Liver (tissue), 9 donors: Measurements from ENCODE around the gene GRID1. TPM values are rescaled to one million over a fixed set of nuclear protein-coding genes. Genes with fewer than 3 reads are reported as not detected.
"Not testable (repeated sequence)": the region's sequence is repeated elsewhere in the genome, so short reads cannot be mapped to it uniquely, and the experiment has no call there.

Source experiments
- DNase-seq: peaks from one replicate; pipeline ENCODE4 v3.0.0-alpha.2; 2017; ENCODE audit warnings: low spot score
- H3K27ac ChIP-seq, 2 donors: one replicate each; pipeline ENCODE4 v1.7.0; 2013; ENCODE audit warnings: inconsistent platforms in 2 of 2, low read length in 2 of 2, control low read depth in 1 of 2, low read depth in 1 of 2, mild to moderate bottlenecking in 1 of 2
- H3K27me3 ChIP-seq, 4 donors: one replicate each; pipeline versions ENCODE4 v1.6.1 to v1.7.0; 2013; ENCODE audit warnings: low read length in 3 of 4, inconsistent platforms in 1 of 4, mild to moderate bottlenecking in 1 of 4, moderate library complexity in 1 of 4; ENCODE audit not compliant: control insufficient read depth in 4 of 4, insufficient read depth in 4 of 4
- H3K36me3 ChIP-seq, 4 donors: one replicate each; pipeline versions ENCODE4 v1.6.1 to v1.7.0; 2013; ENCODE audit warnings: low read length in 3 of 4, mild to moderate bottlenecking in 3 of 4, low read depth in 1 of 4, moderate library complexity in 1 of 4; ENCODE audit not compliant: control insufficient read depth in 4 of 4, insufficient read depth in 3 of 4
- H3K4me1 ChIP-seq, 4 donors: one replicate each; pipeline versions ENCODE4 v1.6.1 to v1.7.0; 2013; ENCODE audit warnings: low read length in 3 of 4, mild to moderate bottlenecking in 3 of 4, moderate library complexity in 1 of 4; ENCODE audit not compliant: control insufficient read depth in 4 of 4, insufficient read depth in 4 of 4
- H3K4me3 ChIP-seq, 3 donors: one replicate each; pipeline versions ENCODE4 v1.6.1 to v1.7.0; 2013; ENCODE audit warnings: low read length in 3 of 3, control low read depth in 1 of 3, low read depth in 1 of 3, mild to moderate bottlenecking in 1 of 3
- H3K9ac ChIP-seq, 2 donors: one replicate each; pipeline ENCODE4 v1.7.0; 2013; ENCODE audit warnings: low read length in 2 of 2, mild to moderate bottlenecking in 2 of 2, moderate library complexity in 2 of 2, control low read depth in 1 of 2, low read depth in 1 of 2
- H3K9me3 ChIP-seq, 4 donors: one replicate each; pipeline versions ENCODE4 v1.6.1 to v1.7.0; 2013; ENCODE audit warnings: low read length in 3 of 4; ENCODE audit not compliant: control insufficient read depth in 4 of 4
- CTCF ChIP-seq: fragments of 150-350 bp; IDR thresholded peaks from 2 replicates; pipeline ENCODE4 v1.5.1; 2017; ENCODE audit warnings: improper control_type of control experiment, low read depth, low read length; ENCODE audit not compliant: missing input control
- EGR1 ChIP-seq, 2 donors: IDR thresholded peaks; 2 replicates each; pipeline ENCODE4 v1.6.1; 2016 to 2018; ENCODE audit warnings: antibody characterized with exemption in 2 of 2, low read depth in 2 of 2
- FOXA1 ChIP-seq: IDR thresholded peaks from 2 replicates; pipeline ENCODE4 v1.6.1; 2016; ENCODE audit warnings: antibody characterized with exemption
- FOXA2 ChIP-seq: IDR thresholded peaks from 2 replicates; pipeline ENCODE4 v1.6.1; 2016; ENCODE audit warnings: antibody characterized with exemption
- GABPA ChIP-seq, 2 donors: IDR thresholded peaks in 1 of 2; conservative IDR thresholded peaks in 1 of 2; 2 replicates each; pipeline ENCODE4 v1.6.1; 2016; ENCODE audit warnings: antibody characterized with exemption in 2 of 2, mild to moderate bottlenecking in 1 of 2, moderate library complexity in 1 of 2
- HNF4A ChIP-seq, 2 donors: conservative IDR thresholded peaks; 2 replicates each; pipeline ENCODE4 v1.6.1; 2016; ENCODE audit warnings: antibody characterized with exemption in 2 of 2, mild to moderate bottlenecking in 2 of 2
- HNF4G ChIP-seq: IDR thresholded peaks from 2 replicates; pipeline ENCODE4 v1.6.1; 2016; ENCODE audit warnings: antibody characterized with exemption
- JUND ChIP-seq, 2 donors: IDR thresholded peaks; 2 replicates each; pipeline ENCODE4 v1.6.1; 2016; ENCODE audit warnings: antibody characterized with exemption in 2 of 2
- MAX ChIP-seq: IDR thresholded peaks from 2 replicates; pipeline ENCODE4 v1.6.1; 2016; ENCODE audit warnings: antibody characterized with exemption
- NR2F2 ChIP-seq: IDR thresholded peaks from 2 replicates; pipeline ENCODE4 v1.6.1; 2016; ENCODE audit warnings: antibody characterized with exemption
- RAD21 ChIP-seq, 2 donors: IDR thresholded peaks; 2 replicates each; pipeline ENCODE4 v1.6.1; 2016; ENCODE audit warnings: antibody characterized with exemption in 2 of 2, mild to moderate bottlenecking in 2 of 2
- RXRA ChIP-seq, 2 donors: IDR thresholded peaks; 2 replicates each; pipeline ENCODE4 v1.6.1; 2017 to 2018; ENCODE audit warnings: antibody characterized with exemption in 2 of 2, mild to moderate bottlenecking in 1 of 2
- SP1 ChIP-seq: IDR thresholded peaks from 2 replicates; pipeline ENCODE4 v1.6.1; 2018; ENCODE audit warnings: antibody characterized with exemption, mild to moderate bottlenecking
- TAF1 ChIP-seq: conservative IDR thresholded peaks from 2 replicates; pipeline ENCODE4 v1.6.1; 2016; ENCODE audit warnings: antibody characterized with exemption, mild to moderate bottlenecking
- YY1 ChIP-seq: IDR thresholded peaks from 2 replicates; pipeline ENCODE4 v1.6.1; 2016; ENCODE audit warnings: antibody characterized with exemption, mild to moderate bottlenecking
- WGBS: extraction: QIAGEN DNeasy Blood & Tissue Kit; methylation state at CpG from one replicate; pipeline ENCODE4 v1.1.7; 2013; 5-methylcytosine and 5-hydroxymethylcytosine counted together
- polyA plus RNA-seq, 2 donors: library from polyadenylated mRNA; stranded (reverse) in 1 of 2; unstranded in 1 of 2; fragments of 200-250 nt in 1 of 2; fragments of >200 nt in 1 of 2; fragmentation: Nextera tagmentation in 1 of 2; extraction: Ambion mirVana in 1 of 2; gene quantifications; one replicate each; pipeline versions ENCODE4 v1.2.1 to v1.2.3, GENCODE V29; 2013 to 2015
- total RNA-seq, 2 donors: library from RNA; depleted of rRNA; stranded (reverse); fragments of >200 nt; gene quantifications; one replicate each; pipeline ENCODE4 v1.2.3, GENCODE V29; 2014
- TF ChIP-seq, protein P1 (sequence below): IDR thresholded peaks from 2 replicates; pipeline ENCODE4 v1.6.1; 2016; ENCODE audit warnings: antibody characterized with exemption
- TF ChIP-seq, protein P2 (sequence below): IDR thresholded peaks from 2 replicates; pipeline ENCODE4 v1.6.1; 2016; ENCODE audit warnings: antibody characterized with exemption
- TF ChIP-seq, protein P3 (sequence below): IDR thresholded peaks from 2 replicates; pipeline ENCODE4 v1.6.1; 2016; ENCODE audit warnings: antibody characterized with exemption, mild to moderate bottlenecking
- donor health status: healthy.
- donor health status: healthy.
- donor health status: healthy.
- donor health status: healthy.
- donor health status: healthy.

GRID1 gene
- total and polyA plus RNA-seq, 4 donors: 0.09 to 0.17 (median 0.14) TPM; not detected in 1

DNA sequence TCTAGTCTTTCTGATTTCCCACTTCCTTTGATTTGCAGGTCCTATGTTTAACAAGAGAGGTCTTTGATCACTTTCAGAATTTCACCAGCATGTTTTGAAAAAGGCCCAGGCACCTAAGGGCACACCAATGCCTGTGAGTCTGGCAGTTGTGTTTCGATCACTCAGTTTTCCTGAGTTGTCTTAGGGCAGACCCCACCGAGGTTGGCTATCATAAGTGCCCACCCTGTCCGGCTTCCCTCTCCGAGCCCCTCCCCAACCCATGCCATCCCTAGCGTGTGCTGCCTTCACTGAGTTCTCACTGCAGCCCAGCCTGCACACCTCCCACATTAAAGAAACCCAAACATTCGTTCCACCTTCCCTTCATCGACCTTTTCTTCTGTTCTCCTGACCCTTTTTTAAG is 257.9 kb downstream of the GRID1 start:
- Histone ChIP-seq H3K9me3 (no peaks in the 10 kb centered on the region), H3K36me3 (no peaks in the 10 kb centered on the region), H3K4me3 (no peak overlapping the region), H3K9ac (no peak overlapping the region), H3K27me3 (no peaks in the 10 kb centered on the region), H3K4me1 (no peaks in the 10 kb centered on the region), H3K27ac (no peak overlapping the region)
- DNase-seq: no peak
- TF ChIP-seq FOXA1 (no peak), EGR1 (IDR thresholded peaks at IDR 0.05; ENCODE audit: low read depth in 2 of 2) (no peak), GABPA (IDR thresholded peaks at IDR 0.05 in 1 of 2, conservative IDR thresholded peaks at IDR 0.05 in 1 of 2) (no peak), CTCF (no peak), HNF4A (conservative IDR thresholded peaks at IDR 0.05) (no peak), JUND (IDR thresholded peaks at IDR 0.05) (no peak), HNF4G (no peak), NR2F2 (no peak), RXRA (IDR thresholded peaks at IDR 0.05) (no peak), YY1 (no peak), MAX (no peak), SP1 (no peak), TAF1 (no peak), FOXA2 (no peak), RAD21 (IDR thresholded peaks at IDR 0.05) (no peak)
- TF ChIP-seq, protein P1, sequence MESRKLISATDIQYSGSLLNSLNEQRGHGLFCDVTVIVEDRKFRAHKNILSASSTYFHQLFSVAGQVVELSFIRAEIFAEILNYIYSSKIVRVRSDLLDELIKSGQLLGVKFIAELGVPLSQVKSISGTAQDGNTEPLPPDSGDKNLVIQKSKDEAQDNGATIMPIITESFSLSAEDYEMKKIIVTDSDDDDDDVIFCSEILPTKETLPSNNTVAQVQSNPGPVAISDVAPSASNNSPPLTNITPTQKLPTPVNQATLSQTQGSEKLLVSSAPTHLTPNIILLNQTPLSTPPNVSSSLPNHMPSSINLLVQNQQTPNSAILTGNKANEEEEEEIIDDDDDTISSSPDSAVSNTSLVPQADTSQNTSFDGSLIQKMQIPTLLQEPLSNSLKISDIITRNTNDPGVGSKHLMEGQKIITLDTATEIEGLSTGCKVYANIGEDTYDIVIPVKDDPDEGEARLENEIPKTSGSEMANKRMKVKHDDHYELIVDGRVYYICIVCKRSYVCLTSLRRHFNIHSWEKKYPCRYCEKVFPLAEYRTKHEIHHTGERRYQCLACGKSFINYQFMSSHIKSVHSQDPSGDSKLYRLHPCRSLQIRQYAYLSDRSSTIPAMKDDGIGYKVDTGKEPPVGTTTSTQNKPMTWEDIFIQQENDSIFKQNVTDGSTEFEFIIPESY: no peak
- TF ChIP-seq, protein P2, sequence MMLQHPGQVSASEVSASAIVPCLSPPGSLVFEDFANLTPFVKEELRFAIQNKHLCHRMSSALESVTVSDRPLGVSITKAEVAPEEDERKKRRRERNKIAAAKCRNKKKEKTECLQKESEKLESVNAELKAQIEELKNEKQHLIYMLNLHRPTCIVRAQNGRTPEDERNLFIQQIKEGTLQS: no peak
- TF ChIP-seq, protein P3, sequence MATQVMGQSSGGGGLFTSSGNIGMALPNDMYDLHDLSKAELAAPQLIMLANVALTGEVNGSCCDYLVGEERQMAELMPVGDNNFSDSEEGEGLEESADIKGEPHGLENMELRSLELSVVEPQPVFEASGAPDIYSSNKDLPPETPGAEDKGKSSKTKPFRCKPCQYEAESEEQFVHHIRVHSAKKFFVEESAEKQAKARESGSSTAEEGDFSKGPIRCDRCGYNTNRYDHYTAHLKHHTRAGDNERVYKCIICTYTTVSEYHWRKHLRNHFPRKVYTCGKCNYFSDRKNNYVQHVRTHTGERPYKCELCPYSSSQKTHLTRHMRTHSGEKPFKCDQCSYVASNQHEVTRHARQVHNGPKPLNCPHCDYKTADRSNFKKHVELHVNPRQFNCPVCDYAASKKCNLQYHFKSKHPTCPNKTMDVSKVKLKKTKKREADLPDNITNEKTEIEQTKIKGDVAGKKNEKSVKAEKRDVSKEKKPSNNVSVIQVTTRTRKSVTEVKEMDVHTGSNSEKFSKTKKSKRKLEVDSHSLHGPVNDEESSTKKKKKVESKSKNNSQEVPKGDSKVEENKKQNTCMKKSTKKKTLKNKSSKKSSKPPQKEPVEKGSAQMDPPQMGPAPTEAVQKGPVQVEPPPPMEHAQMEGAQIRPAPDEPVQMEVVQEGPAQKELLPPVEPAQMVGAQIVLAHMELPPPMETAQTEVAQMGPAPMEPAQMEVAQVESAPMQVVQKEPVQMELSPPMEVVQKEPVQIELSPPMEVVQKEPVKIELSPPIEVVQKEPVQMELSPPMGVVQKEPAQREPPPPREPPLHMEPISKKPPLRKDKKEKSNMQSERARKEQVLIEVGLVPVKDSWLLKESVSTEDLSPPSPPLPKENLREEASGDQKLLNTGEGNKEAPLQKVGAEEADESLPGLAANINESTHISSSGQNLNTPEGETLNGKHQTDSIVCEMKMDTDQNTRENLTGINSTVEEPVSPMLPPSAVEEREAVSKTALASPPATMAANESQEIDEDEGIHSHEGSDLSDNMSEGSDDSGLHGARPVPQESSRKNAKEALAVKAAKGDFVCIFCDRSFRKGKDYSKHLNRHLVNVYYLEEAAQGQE: no peak
- 82% methylated on average over 7 of the region's 7 CpGs for WGBS

DNA sequence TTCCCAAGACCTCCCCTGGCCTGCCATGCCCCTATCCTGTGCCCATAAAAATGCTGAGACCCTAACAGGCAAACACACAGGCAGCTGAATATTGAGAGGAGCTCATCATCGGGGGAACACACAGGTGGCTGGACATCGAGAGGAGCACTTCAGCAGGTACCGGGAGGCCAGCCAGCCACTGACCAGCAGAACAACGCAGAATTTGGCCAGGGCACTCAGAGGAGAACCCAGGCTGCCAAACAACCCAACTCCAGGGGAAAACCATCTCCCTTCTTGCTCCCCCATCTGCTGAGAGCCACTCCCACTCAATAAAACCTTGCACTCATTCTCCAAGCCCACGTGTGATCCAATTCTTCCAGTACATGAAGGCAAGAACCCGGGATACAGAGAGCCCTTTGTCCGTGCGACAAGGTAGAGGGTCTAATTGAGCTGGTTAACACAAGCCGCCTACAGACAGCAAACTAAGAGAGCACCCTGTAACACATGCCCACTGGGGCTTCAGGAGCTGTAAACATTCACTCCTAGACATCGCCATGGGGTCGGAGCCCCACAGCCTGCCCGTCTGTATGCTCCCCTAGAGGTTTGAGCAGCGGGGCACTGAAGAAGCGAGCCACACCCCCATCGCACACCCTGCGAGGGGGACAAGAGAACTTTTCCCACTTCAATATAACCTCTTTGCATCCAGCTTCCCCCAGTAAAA is 258.8 kb downstream of the GRID1 start:
- 81% methylated on average over 16 of the region's 16 CpGs for WGBS
- not testable (repeated sequence) for H3K4me1 ChIP-seq, H3K36me3 ChIP-seq, H3K9me3 ChIP-seq, H3K27ac ChIP-seq, H3K27me3 ChIP-seq, DNase-seq, H3K9ac ChIP-seq, H3K4me3 ChIP-seq
